Stimulated activated CD4-positive, alpha-beta T cell treated with anti-CD3 and anti-CD28 coated beads, Interleukin-2, amount 100 ng/mL, for 24 hours (primary cell): ENCODE results near the gene SGMS1.
"Not testable (repeated sequence)": the region's sequence is repeated elsewhere in the genome, so short reads cannot be mapped to it uniquely, and the experiment has no call there.

Source experiments
- DNase-seq, 2 donors: peaks; one replicate each; pipeline ENCODE4 v3.0.0-alpha.2; 2020

The SGMS1 gene

GRCh38 chr10:50286996-50287803 lies 336.6 kb downstream of the SGMS1 start:
- no peak for DNase-seq

GRCh38 chr10:50286517-50286916 lies 337.2 kb downstream of the SGMS1 start:
- DNase-seq = no peak

GRCh38 chr10:50281967-50282522 lies 341.7 kb downstream of the SGMS1 start:
- no peak for DNase-seq

- no peak for DNase-seq
Observed at GRCh38 chr10:50281210-50281966, 342.4 kb downstream of the SGMS1 start.

- DNase-seq = no peak
Observed at GRCh38 chr10:50280049-50280841, 343.5 kb downstream of the SGMS1 start.

- no peak for DNase-seq
Observed at GRCh38 chr10:50279489-50279888, 344.3 kb downstream of the SGMS1 start.

- peak; percentile 41 to 50 for DNase-seq
Observed at GRCh38 chr10:50275650-50276235, 348.0 kb downstream of the SGMS1 start.

- no peak for DNase-seq
Observed at GRCh38 chr10:50272531-50272930, 351.2 kb downstream of the SGMS1 start.

- no peak for DNase-seq
Observed at GRCh38 chr10:50271564-50272250, 352.0 kb downstream of the SGMS1 start.

GRCh38 chr10:50267877-50268276 lies 355.9 kb downstream of the SGMS1 start:
- DNase-seq = not testable (repeated sequence)

- DNase-seq = not testable (repeated sequence)
Observed at GRCh38 chr10:50262625-50263024, 361.1 kb downstream of the SGMS1 start.

GRCh38 chr10:50260791-50261281 lies 362.9 kb downstream of the SGMS1 start:
- DNase-seq = no peak
